GM19099 (cell line): Measurements from ENCODE around the gene FAM98B.

ENCODE experiments used
- POLR2A ChIP-seq: IDR thresholded peaks from 3 replicates; pipeline ENCODE4 v1.6.1; 2011; ENCODE audit warnings: low read depth; ENCODE audit not compliant: insufficient read length; ENCODE audit errors: extremely low read depth

Gene FAM98B

DNA sequence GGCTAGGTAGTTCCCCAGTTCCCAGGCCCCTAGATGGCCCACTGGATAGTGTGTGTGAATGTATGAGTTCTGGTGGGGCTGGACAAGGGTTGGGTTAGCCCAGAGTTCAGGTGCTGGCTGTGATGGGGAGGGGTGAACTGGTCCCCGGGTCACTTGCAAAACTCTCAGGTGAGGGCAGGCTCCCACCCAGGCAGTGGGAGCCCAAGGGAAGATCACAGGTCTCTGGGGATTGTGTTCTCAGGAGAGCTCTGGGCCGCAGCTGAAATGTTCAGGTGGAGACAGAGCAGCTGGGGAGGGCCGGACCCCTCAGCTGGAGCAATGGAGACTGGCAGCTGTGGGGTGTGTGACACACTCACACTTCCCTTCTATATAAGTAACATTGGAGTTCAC, 12.8 kb upstream of the FAM98B start:
- TF ChIP-seq POLR2A = no peak

DNA sequence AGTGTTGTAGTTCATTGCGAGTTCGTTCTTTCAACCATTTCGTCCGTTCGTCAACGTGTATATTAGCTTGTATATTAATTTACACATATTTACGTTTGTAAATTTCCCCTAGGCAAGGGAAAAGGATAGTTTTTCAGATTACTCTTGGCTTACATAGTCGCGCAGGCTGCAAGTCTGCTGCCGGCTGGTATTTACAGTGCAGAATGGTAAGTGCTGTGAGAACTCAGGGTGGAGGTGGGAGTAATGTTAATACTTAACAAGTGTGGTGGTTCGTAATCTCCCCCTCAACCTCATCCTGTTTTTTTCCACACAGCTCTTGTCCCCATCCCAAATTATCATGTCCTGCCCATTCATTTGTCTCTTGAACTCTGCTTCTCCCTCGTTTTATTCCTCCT, 766 bp downstream of the FAM98B start:
- TF ChIP-seq POLR2A = no peak

DNA sequence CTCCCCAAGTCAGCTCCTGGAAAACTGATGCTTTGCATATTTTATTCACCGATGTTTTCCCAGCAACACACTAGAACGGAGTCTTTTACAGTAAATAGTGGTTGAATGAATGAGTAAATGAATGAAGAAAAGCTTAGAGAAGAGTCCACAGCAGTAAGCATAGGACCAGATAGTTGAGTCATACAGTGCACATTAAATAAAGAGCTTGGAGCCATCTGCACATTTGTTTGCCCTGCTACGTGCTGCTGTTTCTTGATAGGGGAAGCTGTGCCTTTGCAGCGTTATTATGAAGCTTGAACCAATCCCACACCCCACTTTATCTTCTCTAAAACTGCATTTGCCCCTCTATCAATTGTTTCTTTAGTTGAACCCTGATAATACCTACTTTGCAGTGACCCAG, 1.2 kb downstream of the FAM98B start:
- TF ChIP-seq POLR2A = no peak

DNA sequence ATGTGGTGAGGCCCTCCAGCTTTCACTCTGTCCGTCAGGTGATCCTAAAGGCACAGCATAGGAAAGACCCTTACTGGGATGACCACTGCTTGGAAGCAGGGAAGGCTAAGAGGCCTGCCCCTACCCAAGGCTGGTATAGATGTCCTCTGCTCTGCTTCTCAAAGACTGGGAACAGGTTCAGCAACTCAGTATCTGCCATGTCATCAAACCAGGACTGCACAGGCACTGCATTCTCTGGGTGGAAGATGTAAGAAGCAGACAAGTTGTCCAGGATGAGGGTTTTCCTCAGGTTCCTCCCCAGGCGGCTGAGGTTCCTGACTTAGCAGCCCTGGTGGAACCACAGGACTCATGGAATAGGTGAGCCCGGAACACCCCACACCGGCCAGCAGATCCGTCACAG, 4.7 kb downstream of the FAM98B start:
- no peak for TF ChIP-seq POLR2A

DNA sequence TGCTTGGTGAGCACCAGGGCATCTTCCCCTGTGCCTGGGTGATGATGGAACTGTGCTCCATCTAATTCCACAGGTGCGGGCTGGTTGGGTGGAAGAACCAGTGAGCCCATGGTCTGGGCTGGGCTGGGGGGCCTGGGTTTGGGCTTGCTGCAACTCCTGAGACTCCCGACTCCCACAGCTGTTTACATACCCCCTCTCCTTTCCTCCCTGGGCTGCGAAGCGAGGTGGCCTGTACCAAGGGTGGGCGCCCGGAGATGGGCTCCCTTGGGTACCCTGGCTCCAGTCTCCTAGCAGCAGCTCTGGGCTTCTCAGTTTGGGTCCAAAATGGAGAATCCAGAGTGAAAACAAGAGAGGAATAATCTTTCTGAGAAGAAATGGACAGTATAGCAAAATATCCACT, 5.6 kb downstream of the FAM98B start:
- no peak for TF ChIP-seq POLR2A

DNA sequence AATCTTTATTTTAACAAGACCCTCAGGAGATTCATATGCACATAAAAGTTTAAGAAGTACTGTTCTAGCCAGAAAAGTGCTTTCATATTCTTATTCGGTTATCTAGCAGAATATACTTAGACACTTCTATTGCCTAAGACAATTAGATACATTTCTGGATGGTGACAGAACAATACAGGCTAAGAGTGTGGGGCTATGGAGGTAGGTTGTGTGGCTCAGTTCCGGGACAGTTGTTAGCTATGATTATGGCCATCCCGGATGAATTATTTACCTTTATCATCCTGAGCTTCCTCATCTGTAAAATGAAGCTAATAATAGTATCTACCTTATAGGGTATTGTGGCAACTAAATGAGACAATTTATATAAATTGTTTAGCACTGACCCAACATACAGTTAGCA, 6.6 kb downstream of the FAM98B start:
- no peak for TF ChIP-seq POLR2A

DNA sequence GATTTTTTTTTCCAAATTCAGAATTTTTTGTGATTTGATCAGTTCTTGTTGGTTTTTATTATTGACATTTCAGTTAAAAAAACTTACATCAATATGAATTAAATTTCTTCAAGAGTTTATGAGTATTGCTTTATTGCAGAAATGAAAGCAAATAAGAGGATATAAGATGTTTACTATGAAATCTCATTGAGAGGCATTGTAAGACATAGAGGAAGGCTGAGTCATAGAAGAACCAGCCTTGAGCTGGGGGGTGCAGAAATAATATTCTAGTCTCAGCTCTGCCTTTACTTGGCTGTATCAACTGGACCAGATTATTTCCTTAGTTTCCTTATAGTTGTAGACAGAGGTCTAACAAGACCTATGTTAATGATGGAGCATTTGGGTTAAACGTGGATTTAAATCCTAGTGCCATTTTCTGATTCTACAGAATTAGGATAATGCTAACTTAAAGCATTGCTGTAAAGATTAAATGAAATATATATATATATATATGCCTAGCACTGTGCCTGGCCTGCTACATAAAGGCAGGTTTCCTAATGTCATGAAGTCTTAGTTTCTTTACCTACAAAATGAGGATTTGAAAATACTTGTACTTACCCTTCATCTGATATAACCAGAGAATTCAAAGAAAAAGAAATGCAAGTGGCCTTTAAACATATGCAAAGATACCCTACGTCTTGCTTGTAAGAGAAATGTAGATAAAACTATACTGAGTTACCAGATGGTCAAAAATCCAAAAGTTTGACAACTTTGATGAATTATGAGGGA, 7.3 kb downstream of the FAM98B start:
- no peak for TF ChIP-seq POLR2A

DNA sequence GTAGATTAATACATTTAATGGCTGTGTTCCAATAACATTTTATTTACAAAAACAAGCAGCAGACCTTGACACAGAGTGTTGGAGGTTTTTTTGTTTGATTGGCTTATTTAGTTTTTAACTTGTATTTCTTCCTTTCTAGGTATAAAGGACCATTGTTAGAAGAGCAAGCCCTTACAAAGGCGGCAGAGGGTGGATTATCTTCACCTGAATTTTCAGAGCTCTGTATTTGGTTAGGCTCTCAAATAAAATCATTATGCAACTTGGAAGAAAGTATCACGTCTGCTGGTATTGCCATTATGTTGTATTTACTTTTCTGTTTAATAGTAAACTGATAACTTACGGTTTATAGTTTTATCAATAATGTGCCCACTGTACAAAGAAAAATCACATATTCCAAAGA, 10.0 kb downstream of the FAM98B start:
- TF ChIP-seq POLR2A = no peak

DNA sequence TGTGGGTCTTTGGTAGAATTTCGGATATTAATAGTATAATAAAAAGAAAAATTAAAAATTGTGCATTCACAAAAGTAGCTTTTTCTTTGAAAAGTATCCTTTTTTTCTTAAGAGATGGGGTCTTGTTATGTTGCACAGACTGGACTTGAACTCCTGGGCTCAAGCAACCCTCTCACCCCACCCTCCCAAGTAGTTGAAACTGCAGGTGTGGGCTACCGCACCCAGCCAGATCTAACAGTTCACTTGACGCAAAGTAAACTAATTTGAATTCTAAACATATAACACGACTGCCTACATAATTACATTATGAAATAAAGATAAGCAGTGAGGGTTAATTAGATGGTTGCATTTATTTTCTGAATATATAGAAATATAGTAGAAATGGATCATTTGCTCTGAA, 10.7 kb downstream of the FAM98B start:
- no peak for TF ChIP-seq POLR2A

DNA sequence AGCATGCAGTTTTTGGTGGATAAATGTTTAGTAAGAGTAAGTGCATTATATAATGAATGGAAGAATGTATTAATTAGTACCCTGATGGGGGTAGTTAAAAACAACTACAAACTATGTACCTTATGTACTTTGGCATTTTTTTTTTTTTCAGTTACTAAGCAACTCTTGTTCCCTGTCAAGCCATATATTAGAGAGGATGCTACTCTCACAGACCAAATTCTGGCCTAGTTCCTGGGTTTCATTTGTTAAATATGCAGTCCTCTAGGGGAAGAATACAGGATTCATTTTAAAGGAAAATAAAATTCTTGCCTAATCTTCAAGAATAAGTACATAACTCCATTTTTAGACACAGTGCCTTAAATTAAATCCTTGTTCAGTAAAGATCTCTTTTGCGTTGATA, 16.9 kb downstream of the FAM98B start:
- no peak for TF ChIP-seq POLR2A

DNA sequence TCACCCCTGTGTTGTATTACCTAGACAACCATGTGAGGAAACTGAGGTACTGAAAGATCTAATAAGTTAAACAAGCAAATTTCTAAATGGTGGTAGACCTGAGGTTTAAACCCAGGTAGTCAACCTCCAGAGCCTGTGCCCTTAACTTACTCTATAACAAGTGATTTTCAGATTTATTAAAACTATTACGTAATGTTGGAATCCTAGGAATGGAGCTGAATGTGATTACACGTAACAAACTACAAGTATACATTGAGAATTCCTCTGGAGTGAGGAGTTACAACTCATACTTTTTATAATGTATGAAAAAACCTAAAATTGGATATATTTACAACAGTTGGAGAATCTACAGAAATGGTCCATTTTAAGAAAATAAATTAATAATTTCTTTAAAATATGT, 18.0 kb downstream of the FAM98B start:
- TF ChIP-seq POLR2A = no peak

DNA sequence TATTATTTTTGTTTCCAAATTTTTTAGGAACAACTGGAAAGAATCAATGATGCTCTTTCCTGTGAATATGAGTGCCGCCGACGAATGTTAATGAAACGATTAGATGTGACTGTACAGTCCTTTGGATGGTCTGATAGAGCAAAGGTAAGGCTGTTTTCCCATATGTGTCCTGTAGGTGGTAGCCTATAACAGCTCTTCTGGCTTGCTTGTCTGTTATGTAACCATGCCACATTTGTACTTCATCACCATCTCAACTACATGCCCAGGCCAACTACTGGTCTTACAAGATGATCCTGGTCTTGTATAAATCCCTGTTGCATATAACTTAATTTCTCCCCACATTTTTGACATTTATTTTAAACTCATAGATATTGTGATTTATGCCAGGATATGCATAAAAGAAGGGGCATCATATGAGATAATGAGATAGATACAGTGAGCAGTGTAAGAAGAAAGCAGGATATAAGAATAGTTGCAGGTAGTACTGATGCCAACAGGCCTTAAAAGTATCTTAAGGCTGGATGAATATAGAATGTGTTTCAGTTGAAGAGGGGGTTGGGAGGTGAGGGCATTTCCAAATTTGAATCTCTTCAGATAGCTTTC, 20.3 kb downstream of the FAM98B start:
- TF ChIP-seq POLR2A = no peak

DNA sequence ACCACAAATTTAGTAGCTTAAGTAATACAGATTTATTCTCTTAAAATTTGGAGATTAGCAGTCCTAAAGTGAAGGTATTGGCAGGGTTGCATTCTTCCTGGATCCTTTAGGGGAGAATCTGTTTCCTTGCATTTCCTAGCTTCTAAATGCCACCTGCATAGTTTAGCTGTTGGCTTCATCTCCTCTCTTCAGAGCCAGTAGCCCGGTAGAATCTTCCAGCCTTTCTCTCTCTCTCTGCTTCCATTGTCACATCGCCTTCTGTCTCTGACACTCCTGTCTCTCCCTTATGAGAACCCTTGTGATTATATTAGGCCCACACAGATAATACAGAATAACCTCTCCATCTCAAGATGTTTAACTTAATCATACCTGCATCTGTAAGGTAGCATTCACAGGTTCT, 21.4 kb downstream of the FAM98B start:
- no peak for TF ChIP-seq POLR2A

DNA sequence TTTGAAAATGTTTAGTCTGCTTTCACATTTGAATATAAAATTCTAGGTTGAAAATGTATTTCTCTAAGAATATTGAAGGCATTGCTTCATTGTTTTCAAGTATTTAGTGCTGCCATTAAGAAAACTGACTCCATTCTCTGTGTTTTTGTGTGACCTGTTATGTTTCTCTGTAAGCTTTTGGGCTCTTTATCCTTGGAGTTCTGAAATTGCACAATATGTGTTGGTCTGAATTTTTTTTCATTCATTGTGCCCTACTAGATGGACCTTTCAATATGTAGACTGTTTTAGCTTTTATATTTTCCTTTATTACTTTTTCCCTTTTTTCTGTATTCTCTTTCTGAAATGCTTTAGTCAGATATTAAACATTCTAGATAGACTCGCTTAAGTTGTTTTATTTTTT, 22.2 kb downstream of the FAM98B start:
- no peak for TF ChIP-seq POLR2A

DNA sequence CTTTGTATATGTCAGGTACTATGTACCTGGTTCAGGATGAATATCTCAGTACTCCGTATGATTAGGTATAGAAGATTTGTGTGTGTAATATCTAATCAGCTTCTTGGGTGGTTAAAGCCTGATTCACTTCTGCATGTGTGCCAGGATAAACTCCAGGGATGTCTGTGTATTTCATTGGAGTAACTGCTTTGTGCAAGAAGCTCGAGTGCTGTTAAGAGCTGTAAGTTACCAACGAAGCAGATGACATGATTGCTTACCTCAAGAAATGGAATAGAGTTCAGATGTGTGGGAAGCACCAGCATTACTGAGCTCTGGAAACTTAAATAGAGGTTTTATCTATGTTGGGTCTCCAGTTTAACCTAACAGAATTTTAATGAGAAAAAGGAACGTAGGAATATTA, 23.7 kb downstream of the FAM98B start:
- TF ChIP-seq POLR2A = no peak

DNA sequence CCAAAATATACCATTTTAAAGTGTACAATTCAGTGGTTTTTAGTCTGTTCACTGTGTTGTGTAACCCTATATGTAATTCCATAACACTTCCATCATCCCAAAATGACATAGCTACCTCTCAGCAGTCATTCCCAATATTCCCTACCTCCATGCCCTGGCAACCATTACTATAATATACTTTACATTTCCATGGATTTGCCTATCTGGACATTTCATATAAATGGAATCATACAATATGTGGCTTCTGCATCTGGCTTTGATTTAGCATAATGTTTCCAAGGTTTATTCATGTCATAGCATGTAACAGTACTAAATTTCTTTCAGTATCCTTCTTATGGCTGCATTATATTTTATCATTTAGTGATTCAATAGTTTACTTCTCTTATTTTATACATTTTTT, 25.3 kb downstream of the FAM98B start:
- no peak for TF ChIP-seq POLR2A

DNA sequence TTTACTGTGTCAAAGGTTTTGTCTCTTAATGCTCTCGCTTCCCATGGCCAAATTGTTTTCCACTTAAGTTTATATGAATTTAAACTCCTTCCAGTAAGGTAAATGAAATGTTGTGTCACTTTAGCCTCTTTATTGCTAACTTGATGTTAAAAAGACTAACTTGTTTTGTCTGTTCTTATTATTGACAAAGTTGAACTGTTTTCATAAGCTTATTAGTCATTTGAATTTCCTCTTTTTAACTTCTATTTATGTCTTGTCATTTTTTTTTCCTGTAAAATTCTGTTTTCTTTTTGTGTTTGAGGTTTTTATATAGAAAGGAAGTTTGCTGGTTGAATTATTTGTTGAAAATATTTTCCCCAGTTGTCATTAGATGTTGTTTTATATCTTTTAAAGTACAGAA, 25.8 kb downstream of the FAM98B start:
- no peak for TF ChIP-seq POLR2A
